ENCODE results near the gene SLC2A5.
"Not testable (repeated sequence)": the region's sequence is repeated elsewhere in the genome, so short reads cannot be mapped to it uniquely, and the experiment has no call there.

SLC2A5 gene

GRCh38 chr1:9069326-9070100 is at the start of gene SLC2A5:
Gene SLC2A5 (minus strand): TSS chr1:9069635. CDS start chr1:9069536, 99 bp downstream.
- H3K4me3 ChIP-seq (ENCODE audit: low read depth, low read length) = no peak within 1 kb of the TSS
- no peak for DNase-seq (ENCODE audit: low read depth)

- DNase-seq (ENCODE audit: low read depth) = no peak
Measured at GRCh38 chr1:9118186-9118585, 48.8 kb upstream of the SLC2A5 start.

GRCh38 chr1:9115351-9116205 is 46.1 kb upstream of the SLC2A5 start:
- no peak overlapping the region for H3K4me3 ChIP-seq (ENCODE audit: low read depth, low read length)
- no peak for DNase-seq (ENCODE audit: low read depth)

More at GRCh38 chr1:9118186-9118585, 48.8 kb upstream of the SLC2A5 start:
- no peak overlapping the region for H3K4me3 ChIP-seq (ENCODE audit: low read depth, low read length)

GRCh38 chr1:9112961-9113880 is 43.8 kb upstream of the SLC2A5 start:
- H3K4me3 ChIP-seq (ENCODE audit: low read depth, low read length) = no peak overlapping the region
- no peak for DNase-seq (ENCODE audit: low read depth)

GRCh38 chr1:9111957-9112356 is 42.5 kb upstream of the SLC2A5 start:
- H3K4me3 ChIP-seq (ENCODE audit: low read depth, low read length) = no peak overlapping the region
- no peak for DNase-seq (ENCODE audit: low read depth)

GRCh38 chr1:9111357-9111691 is 41.9 kb upstream of the SLC2A5 start:
- H3K4me3 ChIP-seq (ENCODE audit: low read depth, low read length) = no peak overlapping the region
- DNase-seq (ENCODE audit: low read depth) = no peak

- no peak overlapping the region for H3K4me3 ChIP-seq (ENCODE audit: low read depth, low read length)
- peak; percentile 75 for DNase-seq (ENCODE audit: low read depth)
Measured at GRCh38 chr1:9110669-9111356, 41.4 kb upstream of the SLC2A5 start.

- DNase-seq (ENCODE audit: low read depth) = no peak
- H3K4me3 ChIP-seq (ENCODE audit: low read depth, low read length) = no peak overlapping the region
Measured at GRCh38 chr1:9108056-9108665, 38.7 kb upstream of the SLC2A5 start.

- no peak overlapping the region for H3K4me3 ChIP-seq (ENCODE audit: low read depth, low read length)
- no peak for DNase-seq (ENCODE audit: low read depth)
Measured at GRCh38 chr1:9107136-9107535, 37.7 kb upstream of the SLC2A5 start.

GRCh38 chr1:9106286-9106685 is 36.9 kb upstream of the SLC2A5 start:
- no peak overlapping the region for H3K4me3 ChIP-seq (ENCODE audit: low read depth, low read length)
- no peak for DNase-seq (ENCODE audit: low read depth)

GRCh38 chr1:9105336-9105867 is 36.0 kb upstream of the SLC2A5 start:
- no peak overlapping the region for H3K4me3 ChIP-seq (ENCODE audit: low read depth, low read length)
- no peak for DNase-seq (ENCODE audit: low read depth)

- no peak overlapping the region for H3K4me3 ChIP-seq (ENCODE audit: low read depth, low read length)
- DNase-seq (ENCODE audit: low read depth) = no peak
Measured at GRCh38 chr1:9101510-9102146, 32.2 kb upstream of the SLC2A5 start.

GRCh38 chr1:9100471-9101043 is 31.1 kb upstream of the SLC2A5 start:
- no peak overlapping the region for H3K4me3 ChIP-seq (ENCODE audit: low read depth, low read length)
- DNase-seq (ENCODE audit: low read depth) = no peak

- H3K4me3 ChIP-seq (ENCODE audit: low read depth, low read length) = no peak overlapping the region
- DNase-seq (ENCODE audit: low read depth) = no peak
Measured at GRCh38 chr1:9099555-9099954, 30.1 kb upstream of the SLC2A5 start.

- no peak overlapping the region for H3K4me3 ChIP-seq (ENCODE audit: low read depth, low read length)
- DNase-seq (ENCODE audit: low read depth) = no peak
Measured at GRCh38 chr1:9097947-9098705, 28.7 kb upstream of the SLC2A5 start.

GRCh38 chr1:9095818-9096217 is 26.4 kb upstream of the SLC2A5 start:
- DNase-seq (ENCODE audit: low read depth) = no peak
- no peak overlapping the region for H3K4me3 ChIP-seq (ENCODE audit: low read depth, low read length)

GRCh38 chr1:9093996-9094595 is 24.7 kb upstream of the SLC2A5 start:
- not testable (repeated sequence) for DNase-seq (ENCODE audit: low read depth); H3K4me3 ChIP-seq (ENCODE audit: low read depth, low read length)
